ENCODE data around the gene RILPL1.

Gene RILPL1

GRCh38 chr12:123450636-123451035, 82.9 kb downstream of the RILPL1 start:
- ChIA-PET POLR2A (no interaction called here), CTCF (no interaction called here)
- TF ChIP-seq FOXA1 (IDR thresholded peaks at IDR 0.05) (no peak), CTBP1 (IDR thresholded peaks at IDR 0.05; ENCODE audit: borderline replicate concordance) (no peak), NFRKB (IDR thresholded peaks at IDR 0.05) (no peak), LEF1 (IDR thresholded peaks at IDR 0.05; ENCODE audit: borderline replicate concordance) (no peak), TARDBP (IDR thresholded peaks at IDR 0.05) (no peak)
- no peak for DNase-seq (ENCODE audit: extremely low spot score)

GRCh38 chr12:123449856-123450255, 83.7 kb downstream of the RILPL1 start:
- POLR2A ChIA-PET = no interaction called here
- CTCF ChIA-PET = no interaction called here
- no peak for DNase-seq (ENCODE audit: extremely low spot score)
- TF ChIP-seq PKNOX1 (IDR thresholded peaks at IDR 0.05) = no peak

DNA sequence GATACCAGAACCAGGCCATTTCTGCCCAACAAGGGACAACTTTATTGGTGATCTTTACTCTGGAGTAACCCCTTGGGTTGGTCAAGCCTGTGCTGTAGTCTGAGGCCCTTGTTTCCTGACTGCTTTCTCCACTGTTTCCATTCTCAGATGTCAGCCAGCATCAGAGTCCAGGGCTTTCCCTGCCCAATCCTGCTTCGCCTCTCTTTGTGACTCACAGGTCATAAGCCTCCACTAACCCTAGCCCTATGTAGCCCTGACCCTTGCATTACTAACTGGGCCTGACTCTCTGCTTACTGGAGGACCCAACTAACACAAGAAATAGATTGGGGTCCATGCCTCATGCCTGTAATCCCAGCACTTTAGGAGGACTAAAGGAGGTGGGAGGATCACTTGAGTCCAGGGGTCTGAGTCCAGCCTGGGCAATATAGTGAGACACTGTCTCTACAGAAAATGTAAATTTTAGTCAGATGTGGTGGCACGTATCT, 84.2 kb downstream of the RILPL1 start:
- ChIA-PET POLR2A (interaction anchor here (0.7 to 1.8 kb wide), 2 partner anchors 10 to 23 kb away, joined by 3 to 6 read pairs; partner anchors contain the start of gene SNRNP35), CTCF (no interaction called here)
- TF ChIP-seq NFRKB (IDR thresholded peaks at IDR 0.05) (no peak), HDGF (IDR thresholded peaks at IDR 0.05; ENCODE audit: borderline replicate concordance) (no peak), LEF1 (IDR thresholded peaks at IDR 0.05; ENCODE audit: borderline replicate concordance) (no peak), ELF4 (IDR thresholded peaks at IDR 0.05) (no peak), FOXA1 (IDR thresholded peaks at IDR 0.05) (no peak), BHLHE40 (IDR thresholded peaks at IDR 0.05; ENCODE audit: borderline replicate concordance) (no peak), FOXK2 (IDR thresholded peaks at IDR 0.05) (no peak), CTBP1 (IDR thresholded peaks at IDR 0.05; ENCODE audit: borderline replicate concordance) (no peak), FOXM1 (IDR thresholded peaks at IDR 0.05; ENCODE audit: borderline replicate concordance) (no peak), ZNF384 (IDR thresholded peaks at IDR 0.05) (no peak)
- no peak for DNase-seq (ENCODE audit: extremely low spot score)

- DNase-seq (ENCODE audit: extremely low spot score) = no peak
- ChIA-PET POLR2A (no interaction called here), CTCF (no interaction called here)
- no peak for TF ChIP-seq PKNOX1 (IDR thresholded peaks at IDR 0.05)
- no peak for TF ChIP-seq SUZ12 (IDR thresholded peaks at IDR 0.05)
- no peak for TF ChIP-seq FOXK2 (IDR thresholded peaks at IDR 0.05)
- TF ChIP-seq HDGF (IDR thresholded peaks at IDR 0.05; ENCODE audit: borderline replicate concordance) = no peak
- TF ChIP-seq SP1 (IDR thresholded peaks at IDR 0.05) = no peak
- TF ChIP-seq LEF1 (IDR thresholded peaks at IDR 0.05; ENCODE audit: borderline replicate concordance) = no peak
- TF ChIP-seq NFRKB (IDR thresholded peaks at IDR 0.05) = no peak
- no peak for TF ChIP-seq ARNT (IDR thresholded peaks at IDR 0.05)
Observed at GRCh38 chr12:123446333-123446713, 87.2 kb downstream of the RILPL1 start.

DNA sequence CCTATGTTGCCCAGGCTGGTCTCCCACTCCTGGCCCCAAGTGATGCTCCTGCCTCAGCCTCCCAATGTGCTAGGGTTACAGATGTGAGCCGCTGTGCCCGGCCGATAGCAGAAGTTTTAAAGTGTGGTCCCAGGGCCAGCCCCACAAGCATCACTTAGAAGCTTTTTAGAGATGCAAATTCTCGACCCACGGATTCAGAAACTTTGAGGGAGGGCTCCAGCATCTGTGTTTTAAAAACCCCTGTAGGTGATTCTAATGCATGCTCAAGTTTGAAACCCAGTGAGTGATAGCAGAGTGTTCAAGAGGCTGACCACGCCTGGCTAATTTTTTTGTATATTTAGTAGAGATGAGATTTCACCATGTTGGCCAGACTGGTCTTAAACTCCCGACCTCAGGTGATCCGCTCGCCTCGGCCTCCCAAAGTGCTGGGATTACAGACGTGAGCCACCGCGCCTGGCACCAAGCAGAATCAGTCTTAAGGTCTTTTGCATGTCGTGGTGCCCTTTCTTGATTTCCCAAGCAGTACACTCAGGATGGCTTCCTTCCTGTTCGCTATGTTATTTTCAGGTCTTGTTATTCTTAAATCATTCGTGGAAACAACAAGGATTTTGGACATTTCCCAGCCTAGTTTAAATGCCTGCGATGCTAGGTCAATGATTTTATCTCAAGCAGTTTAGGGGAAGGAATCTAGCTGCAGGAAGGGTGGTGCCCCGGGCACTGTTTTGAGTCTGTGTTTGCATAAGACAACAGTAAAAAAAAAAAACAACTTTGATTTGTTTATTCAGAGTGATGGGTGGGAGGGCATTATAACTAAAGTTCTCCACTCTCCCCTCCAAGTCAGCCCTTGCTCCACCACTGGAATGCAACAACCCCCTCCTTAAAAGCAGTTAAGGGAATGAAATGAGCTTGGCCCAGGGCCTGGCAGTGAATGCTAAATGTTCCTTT, 87.9 kb downstream of the RILPL1 start:
- DNase-seq (ENCODE audit: extremely low spot score) = no peak
- no peak for TF ChIP-seq ZNF384 (IDR thresholded peaks at IDR 0.05)
- no peak for TF ChIP-seq SP1 (IDR thresholded peaks at IDR 0.05)
- TF ChIP-seq FOXM1 (IDR thresholded peaks at IDR 0.05; ENCODE audit: borderline replicate concordance) = no peak
- TF ChIP-seq FOXK2 (IDR thresholded peaks at IDR 0.05) = no peak
- no peak for TF ChIP-seq HDGF (IDR thresholded peaks at IDR 0.05; ENCODE audit: borderline replicate concordance)
- TF ChIP-seq L3MBTL2 (conservative IDR thresholded peaks at IDR 0.05) = no peak
- TF ChIP-seq BHLHE40 (IDR thresholded peaks at IDR 0.05; ENCODE audit: borderline replicate concordance) = no peak
- TF ChIP-seq SUZ12 (IDR thresholded peaks at IDR 0.05) = no peak
- no peak for TF ChIP-seq TARDBP (IDR thresholded peaks at IDR 0.05)
- TF ChIP-seq FOXA1 (IDR thresholded peaks at IDR 0.05) = no peak
- TF ChIP-seq LEF1 (IDR thresholded peaks at IDR 0.05; ENCODE audit: borderline replicate concordance) = no peak
- TF ChIP-seq PKNOX1 (IDR thresholded peaks at IDR 0.05) = no peak
- no peak for TF ChIP-seq CTBP1 (IDR thresholded peaks at IDR 0.05; ENCODE audit: borderline replicate concordance)
- ChIA-PET CTCF (no interaction called here), POLR2A (no interaction called here)

- DNase-seq (ENCODE audit: extremely low spot score) = no peak
- TF ChIP-seq LEF1 (IDR thresholded peaks at IDR 0.05; ENCODE audit: borderline replicate concordance) (no peak), FOXM1 (IDR thresholded peaks at IDR 0.05; ENCODE audit: borderline replicate concordance) (no peak)
- CTCF ChIA-PET = no interaction called here
- POLR2A ChIA-PET = interaction anchor here (1.0 kb wide), 1 partner anchor 14 kb away, joined by 3 read pairs; the partner anchor contains the start of gene SNRNP35
Observed at GRCh38 chr12:123444092-123445026, 89.2 kb downstream of the RILPL1 start.

Measured in HEK293T (cell line).